ENCODE results near the gene SARDH. TPM values are rescaled to one million over a fixed set of nuclear protein-coding genes. Genes with fewer than 3 reads are reported as not detected.

Gene SARDH
- polyA plus RNA-seq, 3 donors = not detected

DNA sequence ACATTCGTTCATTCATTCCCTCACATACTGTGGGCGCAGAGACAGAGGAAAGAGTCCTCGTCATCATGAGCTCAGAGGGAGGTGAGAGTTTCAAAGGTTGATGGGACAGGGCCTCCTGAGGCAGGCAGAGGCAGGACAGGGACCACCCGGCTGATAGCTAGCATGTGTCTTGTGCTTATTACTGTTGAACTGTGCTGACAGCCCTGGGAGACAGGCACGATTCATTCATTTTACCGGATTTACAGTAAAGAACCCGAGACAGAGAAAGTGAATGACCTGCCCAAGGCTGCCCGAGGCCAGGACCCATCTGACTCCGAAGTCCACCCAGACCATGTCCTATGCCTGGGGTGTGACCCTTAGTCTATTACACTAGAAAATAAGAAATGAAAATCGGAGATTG is 124.1 kb downstream of the SARDH start:
- intact Hi-C loops (cut with micrococcal nuclease) = no loop called here
- no peaks in the 10 kb centered on the region for H3K4me1 Mint-ChIP-seq

More for the DNA sequence above, 124.1 kb downstream of the SARDH start:
- H3K9me3 ChIP-seq (replicated peaks in 1 of 2; ENCODE audit: control insufficient read depth in 1 of 2, insufficient read depth in 1 of 2, low read length in 2 of 2) = no peaks in the 10 kb centered on the region
- Mint-ChIP-seq H3K4me3 (no peak overlapping the region), H3K9me3 (peaks cover 0 to 8% (median 0%) of the 10 kb centered on the region in 7 donors), H3K27ac (no peak overlapping the region), H3K27me3 (ENCODE audit: low read depth in 3 of 3) (peaks cover 30 to 36% (median 33%) of the 10 kb centered on the region in 3 donors), H3K36me3 (no peaks in the 10 kb centered on the region)
- H2AFZ ChIP-seq (ENCODE audit: insufficient read depth, low read depth, low read length, poor library complexity, severe bottlenecking) = no peak overlapping the region
- 79% methylated on average over 5 of the region's 10 CpGs for WGBS (ENCODE audit: insufficient coverage)
- H3K27ac ChIP-seq (ENCODE audit: low read depth in 1 of 2, low read length in 2 of 2) = no peak overlapping the region
- no peak overlapping the region for H3K9ac ChIP-seq (ENCODE audit: insufficient read depth, low read length, poor library complexity, severe bottlenecking)
- no peaks in the 10 kb centered on the region for H3K36me3 ChIP-seq (replicated peaks in 1 of 2; ENCODE audit: control insufficient read depth in 1 of 2, insufficient read depth in 2 of 2, low read length in 2 of 2)
- no peaks in the 10 kb centered on the region for H3K79me2 ChIP-seq (ENCODE audit: insufficient read depth, low read length)
- no peaks in the 10 kb centered on the region for H3K4me1 ChIP-seq (ENCODE audit: control insufficient read depth in 1 of 2, insufficient read depth in 2 of 2, low read length in 2 of 2)
- TF ChIP-seq CTCF (IDR thresholded peaks at IDR 0.05) = no peak
- H3K4me3 ChIP-seq (replicated peaks in 1 of 3; ENCODE audit: low read depth in 2 of 3, low read length in 3 of 3) = no peak overlapping the region
- no peak for DNase-seq
- H4K20me1 ChIP-seq (ENCODE audit: insufficient read depth, low read length) = no peaks in the 10 kb centered on the region
- no peak overlapping the region for H3K4me2 ChIP-seq (replicated peaks; ENCODE audit: extremely low read depth, low read length, poor library complexity, severe bottlenecking)
- peaks cover 0 to 11% of the 10 kb centered on the region in 2 donors for H3K27me3 ChIP-seq (ENCODE audit: control insufficient read depth in 2 of 2, insufficient read depth in 2 of 2, low read length in 2 of 2)

Other genes starting within 250 kb of the SARDH start
- gene MYMK, start 213.4 kb downstream of the SARDH start, polyA plus RNA-seq = not detected
- gene ADAMTSL2, start 203.6 kb downstream of the SARDH start, polyA plus RNA-seq = under 1 TPM in 1 of 3 donors, not detected in 2; 0.08 TPM
- gene FAM163B, start 129.0 kb downstream of the SARDH start, polyA plus RNA-seq = not detected
- not detected for gene DBH, start 102.0 kb downstream of the SARDH start, polyA plus RNA-seq